Activated T-cell treated with anti-CD3 and anti-CD28 coated beads, Interleukin-2, amount 50 U/mL, for 72 hours (primary cell): ENCODE data around the gene UBXN6. TPM values are rescaled to one million over a fixed set of nuclear protein-coding genes. Genes with fewer than 3 reads are reported as not detected.

Source experiments
- ATAC-seq, 2 donors: fragments of 150-1000 bp; cut with Tn5 transposase; replicated peaks in 1 of 2; 2 replicates each; pipeline ENCODE4 v1.10.0; 2021; ENCODE audit warnings: moderate library complexity in 2 of 2, mild to moderate bottlenecking in 1 of 2
- DNase-seq, 2 donors: peaks; one replicate each; pipeline ENCODE4 v3.0.0; 2021 to 2022; ENCODE audit warnings: mixed read lengths in 1 of 2
- H3K27ac Mint-ChIP-seq: one replicate; pipeline ENCODE4 v1.8.0; 2022; ENCODE audit warnings: mild to moderate bottlenecking, moderate library complexity, mixed read lengths
- H3K27me3 Mint-ChIP-seq: one replicate; pipeline ENCODE4 v1.8.0; 2022; ENCODE audit warnings: low read depth, mixed read lengths
- H3K36me3 Mint-ChIP-seq, 2 donors: one replicate each; pipeline ENCODE4 v1.8.0; 2022; ENCODE audit warnings: mixed read lengths in 2 of 2, mild to moderate bottlenecking in 1 of 2; ENCODE audit not compliant: insufficient read depth in 2 of 2
- H3K4me1 Mint-ChIP-seq: one replicate; pipeline ENCODE4 v1.8.0; 2022; ENCODE audit warnings: low read depth, mixed read lengths
- H3K4me3 Mint-ChIP-seq, 2 donors: one replicate each; pipeline ENCODE4 v1.8.0; 2022; ENCODE audit warnings: mild to moderate bottlenecking in 2 of 2, mixed read lengths in 2 of 2, moderate library complexity in 2 of 2
- H3K9me3 Mint-ChIP-seq, 2 donors: one replicate each; pipeline ENCODE4 v1.8.0; 2022; ENCODE audit warnings: mixed read lengths in 2 of 2
- total RNA-seq, 2 donors: library from RNA; stranded (reverse); gene quantifications; one replicate each; pipeline ENCODE4 v1.2.3, GENCODE V29; 2022

UBXN6 gene
- total RNA-seq, 2 donors from 2014 or later = 55.2 to 61.3 TPM

DNA sequence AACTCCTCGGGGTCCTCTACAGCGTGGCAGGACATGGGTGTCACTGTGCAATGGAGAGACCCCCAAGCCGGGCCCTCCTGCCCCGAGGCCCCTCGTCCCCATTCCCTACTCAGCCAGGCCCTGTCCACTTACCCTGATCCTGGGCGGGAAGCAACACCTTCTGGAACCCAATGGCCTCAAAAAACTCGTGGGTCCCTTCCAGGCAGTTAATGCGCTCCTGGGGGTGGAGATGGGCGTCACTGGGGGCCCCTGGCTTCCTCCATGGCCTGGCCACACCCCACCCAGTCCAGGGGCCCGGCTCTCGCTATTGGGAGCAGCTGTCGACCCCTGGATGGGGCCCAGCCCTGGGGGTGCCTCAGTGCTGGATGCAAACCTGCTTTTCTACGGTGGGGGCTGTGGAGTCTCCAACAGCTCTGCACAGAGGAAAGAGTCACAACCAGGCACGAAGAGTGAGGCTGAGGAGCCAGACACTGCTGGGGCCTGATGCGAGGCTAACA lies 10.8 kb downstream of the UBXN6 start:
- Mint-ChIP-seq H3K4me3 (no peak overlapping the region), H3K36me3 (peaks cover 0 to 7% of the 10 kb centered on the region in 2 donors), H3K4me1 (no peaks in the 10 kb centered on the region), H3K9me3 (no peaks in the 10 kb centered on the region), H3K27ac (no peak overlapping the region), H3K27me3 (no peaks in the 10 kb centered on the region)
- no peak for ATAC-seq
- DNase-seq = no peak

DNA sequence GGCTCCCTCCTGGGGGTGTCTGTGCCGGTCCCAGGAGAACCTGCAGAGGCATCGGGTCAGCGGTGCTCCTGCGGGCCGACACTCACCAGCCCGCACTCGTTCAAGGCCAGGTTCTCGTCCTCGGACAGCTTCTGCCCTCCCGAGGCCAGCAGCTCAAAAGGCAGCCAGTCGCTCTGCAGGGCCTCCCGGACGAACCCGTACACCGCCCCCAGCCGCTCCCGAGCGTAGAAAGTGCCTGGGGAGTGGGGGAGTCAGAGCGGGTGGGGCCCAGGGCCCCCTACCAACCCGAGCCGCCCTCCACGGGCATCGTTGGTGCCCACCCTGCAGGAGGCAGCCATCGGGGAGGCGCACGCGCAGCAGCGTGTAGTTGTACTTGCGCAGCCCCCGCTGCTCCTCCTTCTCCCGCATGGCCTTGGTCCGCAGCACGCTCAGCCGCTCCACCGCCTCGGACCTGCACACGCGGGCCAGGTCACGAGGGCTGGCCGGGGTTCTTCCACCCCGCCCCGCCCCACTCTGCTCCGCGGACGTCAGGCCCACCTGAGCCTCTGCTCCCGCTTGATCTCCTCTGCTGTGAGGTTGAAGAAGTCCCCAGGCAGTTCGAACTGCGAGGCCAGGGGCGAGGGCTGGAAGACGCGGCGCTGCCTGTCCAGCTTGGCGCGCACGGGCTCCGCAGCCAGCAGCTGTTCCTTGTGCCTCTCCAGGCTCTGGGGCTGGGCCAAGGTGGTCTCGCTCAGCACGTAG lies 11.5 kb downstream of the UBXN6 start:
- Mint-ChIP-seq H3K4me1 (no peaks in the 10 kb centered on the region), H3K27me3 (no peaks in the 10 kb centered on the region), H3K27ac (no peak overlapping the region), H3K4me3 (no peak overlapping the region), H3K36me3 (peaks cover 0 to 7% of the 10 kb centered on the region in 2 donors), H3K9me3 (no peaks in the 10 kb centered on the region)
- DNase-seq (no peak), ATAC-seq (no peak)

GRCh38 chr19:4444765-4445741 lies 12.5 kb downstream of the UBXN6 start:
- Mint-ChIP-seq H3K4me3 (no peak overlapping the region), H3K27ac (no peak overlapping the region), H3K27me3 (no peaks in the 10 kb centered on the region), H3K9me3 (no peaks in the 10 kb centered on the region), H3K4me1 (no peaks in the 10 kb centered on the region), H3K36me3 (peaks cover 0 to 7% of the 10 kb centered on the region in 2 donors)
- DNase-seq (no peak), ATAC-seq (no peak)

DNA sequence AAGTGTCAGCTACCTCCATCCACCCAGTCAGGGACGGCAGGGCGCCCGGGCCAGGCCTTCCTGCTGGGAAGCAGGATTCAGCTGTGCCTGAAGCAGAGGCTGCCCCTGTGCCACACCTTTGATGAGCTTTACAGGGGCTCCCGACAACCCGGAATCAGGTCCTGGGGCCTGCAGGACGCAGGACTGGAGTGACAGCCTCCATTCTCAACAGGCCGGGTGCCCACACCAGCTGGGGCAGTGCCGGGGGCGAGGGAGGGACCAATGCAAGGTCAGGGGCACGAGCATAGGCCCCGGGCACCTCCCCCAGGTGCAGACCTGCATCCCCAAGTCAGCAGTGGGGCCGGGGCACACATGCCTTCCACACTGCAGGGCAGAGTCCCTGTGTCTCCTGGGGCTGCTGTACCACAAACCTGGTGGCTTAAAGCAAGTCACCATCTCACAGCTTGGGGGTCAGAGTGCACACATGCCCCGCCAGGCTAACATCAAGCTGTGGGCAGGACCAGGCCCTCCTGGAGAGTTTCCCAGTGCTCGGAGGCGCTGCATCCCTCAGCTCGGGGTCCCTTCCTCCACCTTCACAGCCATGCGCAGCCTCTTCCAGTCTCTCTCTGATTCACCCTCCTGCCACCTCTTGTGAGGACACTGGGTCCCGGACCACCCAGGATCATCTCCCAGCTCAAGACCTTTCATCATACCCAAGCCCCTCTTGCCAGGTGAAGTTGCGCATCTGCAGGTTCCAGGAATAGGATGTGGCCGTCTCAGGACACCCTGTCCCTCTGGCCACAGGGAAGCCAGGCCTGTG lies 13.4 kb downstream of the UBXN6 start:
- no peak overlapping the region for H3K4me3 Mint-ChIP-seq
- ATAC-seq (no peak), DNase-seq (no peak)
- no peaks in the 10 kb centered on the region for H3K9me3 Mint-ChIP-seq
- no peaks in the 10 kb centered on the region for H3K4me1 Mint-ChIP-seq
- peaks cover 0 to 6% of the 10 kb centered on the region in 2 donors for H3K36me3 Mint-ChIP-seq
- H3K27me3 Mint-ChIP-seq = no peaks in the 10 kb centered on the region
- H3K27ac Mint-ChIP-seq = no peak overlapping the region

DNA sequence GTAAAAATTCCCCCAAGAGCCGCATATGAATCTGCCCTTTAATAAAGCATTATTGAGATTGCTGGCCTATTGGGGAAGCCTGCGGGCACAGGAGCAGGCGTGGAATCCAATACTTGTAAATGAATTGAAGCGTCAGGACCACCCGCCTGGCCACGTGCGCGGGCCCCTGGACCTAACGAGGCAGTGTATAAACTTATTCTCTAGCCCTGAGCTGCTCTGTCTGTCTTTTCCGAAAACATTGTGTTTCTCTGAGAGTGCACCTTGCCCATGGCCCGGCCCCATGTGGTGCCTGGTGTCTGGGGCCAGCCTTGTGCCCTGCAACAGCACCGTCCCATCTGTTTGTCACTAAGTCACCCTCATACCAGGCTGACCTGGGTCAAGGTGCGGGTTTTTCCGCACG lies 14.4 kb downstream of the UBXN6 start:
- ATAC-seq (no peak), DNase-seq (no peak)
- Mint-ChIP-seq H3K27me3 (no peaks in the 10 kb centered on the region), H3K36me3 (peaks cover under 1 to 7% of the 10 kb centered on the region in 2 donors), H3K27ac (no peak overlapping the region), H3K4me1 (no peaks in the 10 kb centered on the region), H3K4me3 (no peak overlapping the region), H3K9me3 (no peaks in the 10 kb centered on the region)

- ATAC-seq (no peak), DNase-seq (no peak)
- Mint-ChIP-seq H3K4me1 (no peaks in the 10 kb centered on the region), H3K9me3 (no peaks in the 10 kb centered on the region), H3K4me3 (no peak overlapping the region), H3K27me3 (no peaks in the 10 kb centered on the region), H3K27ac (no peak overlapping the region), H3K36me3 (peaks cover 4 to 10% of the 10 kb centered on the region in 2 donors)
Measured at GRCh38 chr19:4442819-4443146, 14.8 kb downstream of the UBXN6 start.

- no peak overlapping the region for H3K4me3 Mint-ChIP-seq
- H3K9me3 Mint-ChIP-seq = no peaks in the 10 kb centered on the region
- peak overlapping the region; percentile 64 for H3K27ac Mint-ChIP-seq
- ATAC-seq = peak in 1 of 2 donors; percentile 6
- H3K36me3 Mint-ChIP-seq = peaks cover 4 to 10% of the 10 kb centered on the region in 2 donors
- no peak for DNase-seq
- H3K27me3 Mint-ChIP-seq = no peaks in the 10 kb centered on the region
- no peaks in the 10 kb centered on the region for H3K4me1 Mint-ChIP-seq
Measured at GRCh38 chr19:4441994-4442818, 15.4 kb downstream of the UBXN6 start.

DNA sequence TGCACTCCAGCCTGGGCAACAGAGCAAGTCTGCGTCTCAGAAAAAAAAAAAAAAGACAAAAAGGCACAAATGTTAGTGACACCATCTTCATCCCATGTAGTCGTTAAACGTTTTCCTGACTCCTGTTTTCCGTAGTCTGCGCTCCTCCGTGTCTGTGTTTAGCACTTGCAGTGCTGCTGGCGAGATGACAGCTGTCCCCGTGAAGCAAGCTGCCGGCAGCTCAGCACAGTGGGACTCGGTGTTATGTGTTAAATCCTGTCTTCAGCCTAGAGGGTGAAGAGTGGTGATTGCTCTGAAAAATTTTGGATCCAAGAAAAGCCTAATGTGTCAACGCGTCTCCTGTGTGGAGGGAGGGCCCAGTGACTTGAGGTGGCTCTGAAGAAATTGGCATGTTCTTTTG lies 18.4 kb downstream of the UBXN6 start:
- no peak for ATAC-seq
- Mint-ChIP-seq H3K9me3 (no peaks in the 10 kb centered on the region), H3K36me3 (peaks cover 4 to 18% of the 10 kb centered on the region in 2 donors), H3K27me3 (no peaks in the 10 kb centered on the region), H3K27ac (no peak overlapping the region), H3K4me3 (no peak overlapping the region), H3K4me1 (no peaks in the 10 kb centered on the region)
- DNase-seq = no peak

GRCh38 chr19:4437103-4437502 lies 20.5 kb downstream of the UBXN6 start:
- Mint-ChIP-seq H3K36me3 (peaks cover 5 to 25% of the 10 kb centered on the region in 2 donors), H3K4me1 (no peaks in the 10 kb centered on the region), H3K27ac (no peak overlapping the region), H3K4me3 (no peak overlapping the region), H3K9me3 (no peaks in the 10 kb centered on the region), H3K27me3 (no peaks in the 10 kb centered on the region)
- ATAC-seq (no peak), DNase-seq (no peak)

DNA sequence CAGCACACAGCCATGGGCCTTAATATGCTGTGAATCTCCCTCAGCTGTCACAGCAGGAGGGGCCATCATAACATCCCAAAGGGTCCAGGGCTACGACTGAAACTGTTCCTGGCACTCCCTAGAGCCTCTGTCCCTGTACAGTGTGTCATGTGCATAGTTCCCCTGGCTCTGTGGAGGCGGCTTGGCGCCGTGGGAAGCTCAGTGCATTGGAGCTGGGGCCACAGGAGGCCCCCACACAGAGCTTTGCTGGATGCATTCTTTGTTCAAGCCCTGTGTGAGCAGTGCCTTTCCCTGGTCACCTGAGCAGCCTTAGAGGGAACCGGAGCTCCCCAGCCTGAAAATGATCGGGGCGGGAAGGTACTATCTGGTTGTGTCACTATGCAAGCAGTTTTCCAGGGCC lies 21.4 kb downstream of the UBXN6 start:
- Mint-ChIP-seq H3K4me3 (no peak overlapping the region), H3K27ac (no peak overlapping the region), H3K4me1 (no peaks in the 10 kb centered on the region), H3K36me3 (peaks cover 5 to 28% of the 10 kb centered on the region in 2 donors), H3K27me3 (no peaks in the 10 kb centered on the region), H3K9me3 (no peaks in the 10 kb centered on the region)
- DNase-seq (no peak), ATAC-seq (peak in 1 of 2 donors; percentile 13)

DNA sequence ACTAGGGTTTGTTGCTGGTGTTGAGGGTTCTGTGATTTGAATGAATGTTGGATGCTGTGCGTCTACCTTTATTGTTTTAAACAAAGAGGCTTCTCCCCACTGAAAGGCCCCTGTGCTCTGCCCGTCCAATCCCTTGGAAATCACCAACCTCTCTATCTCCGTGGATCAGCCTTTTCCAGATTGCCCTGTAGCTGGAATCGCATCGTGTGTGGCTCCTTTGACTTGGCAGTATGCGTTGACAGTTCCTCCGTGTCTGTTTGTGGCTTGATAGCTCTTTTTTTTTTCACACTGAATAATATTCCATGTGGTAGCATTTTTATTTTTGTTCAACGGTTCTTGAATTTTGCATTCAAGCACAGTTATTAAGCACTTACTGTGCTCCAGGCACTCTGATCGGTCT lies 23.2 kb downstream of the UBXN6 start:
- no peaks in the 10 kb centered on the region for H3K4me1 Mint-ChIP-seq
- no peak for DNase-seq
- H3K27ac Mint-ChIP-seq = no peak overlapping the region
- H3K9me3 Mint-ChIP-seq = no peaks in the 10 kb centered on the region
- H3K36me3 Mint-ChIP-seq = peaks cover 9 to 33% of the 10 kb centered on the region in 2 donors
- H3K27me3 Mint-ChIP-seq = no peaks in the 10 kb centered on the region
- no peak overlapping the region for H3K4me3 Mint-ChIP-seq
- ATAC-seq = no peak

GRCh38 chr19:4432918-4433506 lies 24.6 kb downstream of the UBXN6 start:
- Mint-ChIP-seq H3K9me3 (no peaks in the 10 kb centered on the region), H3K4me1 (no peaks in the 10 kb centered on the region), H3K4me3 (no peak overlapping the region), H3K36me3 (peaks cover 11 to 39% of the 10 kb centered on the region in 2 donors), H3K27ac (no peak overlapping the region), H3K27me3 (no peaks in the 10 kb centered on the region)
- DNase-seq = no peak
- ATAC-seq = no peak
